ENCODE measurements around the gene DROSHA. TPM values are rescaled to one million over a fixed set of nuclear protein-coding genes. Genes with fewer than 3 reads are reported as not detected.

The DROSHA gene
- total RNA-seq, 8 experiments from 2014 or later = 32.7 to 106 (median 49.9) TPM

- in situ Hi-C loops (cut with MboI; ENCODE audit: low pct_unique_long_range_greater_than_20kb in 2 of 9, low sequenced_read_pairs in 9 of 9, unreplicated experiment in 9 of 9) = no loop called here
- no peak for ATAC-seq (replicated peaks in 6 of 8)
- WGBS, 10 experiments = 5 to 100% (median 79%) methylated on average over 3 to 10 of the region's 11 CpGs; no CpG with 5 or more reads in 2 of the 10 experiments
These were observed 174.9 kb downstream of the DROSHA start for GRCh38 chr5:31357038-31357437.

GRCh38 chr5:31355337-31355736 lies 176.6 kb downstream of the DROSHA start:
- Histone ChIP-seq H3K4me3 (no peak overlapping the region), H3K4me1 (replicated peaks in 1 of 2) (no peaks in the 10 kb centered on the region), H3K27ac (no peak overlapping the region)
- ATAC-seq (replicated peaks in 6 of 8) = no peak
- in situ Hi-C loops (cut with MboI; ENCODE audit: low pct_unique_long_range_greater_than_20kb in 2 of 9, low sequenced_read_pairs in 9 of 9, unreplicated experiment in 9 of 9) = no loop called here
- 45 to 100% (median 69%) methylated on average over 1 to 3 of the region's 3 CpGs for WGBS, 10 experiments

More at GRCh38 chr5:31357038-31357437, 174.9 kb downstream of the DROSHA start:
- H3K27ac ChIP-seq = no peak overlapping the region
- no peak overlapping the region for H3K4me3 ChIP-seq
- no peaks in the 10 kb centered on the region for H3K4me1 ChIP-seq (replicated peaks in 1 of 2)

Other genes with a start within 250 kb of the DROSHA start
- gene C5orf22, start 208 bp upstream of the DROSHA start, total RNA-seq = 10 to 100 TPM; 16.9 to 38.3 (median 29.4) TPM
- 1 to 10 TPM; 1.6 to 6.9 (median 3.2) TPM for gene PDZD2, start 107.0 kb upstream of the DROSHA start, total RNA-seq

All from motor neuron (in vitro differentiated cells).